NK-92 (cell line): ENCODE data around the gene ZNF3.

Experiments
- DNase-seq: peaks from one replicate; lab custom pipeline; 2025; ENCODE audit not compliant: unreplicated experiment; lab: John Stamatoyannopoulos, UW

The ZNF3 gene

GRCh38 chr7:100088621-100089457 lies 7.3 kb upstream of the ZNF3 start, which contains the start of gene COPS6:
TSS of gene COPS6 (plus strand) at chr7:100088969. CDS start at chr7:100088991, 22 bp downstream.
- no peak for DNase-seq

- DNase-seq: no peak
These were observed 6.6 kb upstream of the ZNF3 start for GRCh38 chr7:100088095-100088620.

GRCh38 chr7:100087055-100087750 lies 5.7 kb upstream of the ZNF3 start:
- no peak for DNase-seq

GRCh38 chr7:100085515-100085914 lies 4.0 kb upstream of the ZNF3 start:
- DNase-seq: no peak

GRCh38 chr7:100082978-100083377 lies 1.5 kb upstream of the ZNF3 start:
- DNase-seq: no peak

GRCh38 chr7:100080907-100081534 lies 502 bp downstream of the ZNF3 start:
- DNase-seq: no peak

GRCh38 chr7:100079024-100079560 lies 2.4 kb downstream of the ZNF3 start:
- no peak for DNase-seq

GRCh38 chr7:100077205-100077604 lies 4.3 kb downstream of the ZNF3 start:
- no peak for DNase-seq

GRCh38 chr7:100075418-100075817 lies 6.1 kb downstream of the ZNF3 start:
- DNase-seq: no peak

GRCh38 chr7:100074841-100075240 lies 6.7 kb downstream of the ZNF3 start:
- DNase-seq: no peak

- DNase-seq: no peak
These were observed 9.1 kb downstream of the ZNF3 start for GRCh38 chr7:100072462-100072861.

- no peak for DNase-seq
These were observed 10.4 kb downstream of the ZNF3 start for GRCh38 chr7:100071018-100071723.

- DNase-seq: no peak
These were observed 11.5 kb downstream of the ZNF3 start for GRCh38 chr7:100069991-100070390.

GRCh38 chr7:100066953-100067352 lies 14.6 kb downstream of the ZNF3 start:
- no peak for DNase-seq

GRCh38 chr7:100065452-100066186 lies 15.9 kb downstream of the ZNF3 start:
- no peak for DNase-seq

- DNase-seq: no peak
These were observed 17.4 kb downstream of the ZNF3 start for GRCh38 chr7:100064162-100064561.

GRCh38 chr7:100063376-100063775 lies 18.1 kb downstream of the ZNF3 start:
- no peak for DNase-seq

- DNase-seq: no peak
These were observed 19.9 kb downstream of the ZNF3 start for GRCh38 chr7:100061518-100062193.

- DNase-seq: no peak
These were observed 22.2 kb downstream of the ZNF3 start for GRCh38 chr7:100059251-100059739.
